Raji (cell line): ENCODE measurements around the gene BARX1.

Source experiments
- POLR2A ChIP-seq: IDR thresholded peaks from 2 replicates; pipeline ENCODE4 v1.6.1; 2011; ENCODE audit warnings: low read depth, low read length, control low read depth; ENCODE audit not compliant: insufficient read depth

Gene BARX1

GRCh38 chr9:93974151-93974550 is 19.0 kb upstream of the BARX1 start:
- no peak for TF ChIP-seq POLR2A

- TF ChIP-seq POLR2A = no peak
Measured at GRCh38 chr9:93969328-93969661, 14.1 kb upstream of the BARX1 start.

GRCh38 chr9:93968451-93969327 is 13.5 kb upstream of the BARX1 start:
- TF ChIP-seq POLR2A = no peak

GRCh38 chr9:93967020-93967803 is 12.1 kb upstream of the BARX1 start:
- TF ChIP-seq POLR2A = no peak

GRCh38 chr9:93965830-93966577 is 10.8 kb upstream of the BARX1 start:
- no peak for TF ChIP-seq POLR2A

- no peak for TF ChIP-seq POLR2A
Measured at GRCh38 chr9:93964685-93965084, 9.5 kb upstream of the BARX1 start.

GRCh38 chr9:93963969-93964368 is 8.8 kb upstream of the BARX1 start:
- no peak for TF ChIP-seq POLR2A

GRCh38 chr9:93962561-93963440 is 7.6 kb upstream of the BARX1 start:
- TF ChIP-seq POLR2A = no peak

GRCh38 chr9:93962017-93962416 is 6.9 kb upstream of the BARX1 start:
- no peak for TF ChIP-seq POLR2A

- TF ChIP-seq POLR2A = no peak
Measured at GRCh38 chr9:93960971-93961841, 6.1 kb upstream of the BARX1 start.

GRCh38 chr9:93960221-93960970 is 5.2 kb upstream of the BARX1 start:
- no peak for TF ChIP-seq POLR2A

GRCh38 chr9:93959739-93960154 is 4.6 kb upstream of the BARX1 start:
- no peak for TF ChIP-seq POLR2A
